Measurements from ENCODE around the gene DOC2B. TPM values are rescaled to one million over a fixed set of nuclear protein-coding genes. Genes with fewer than 3 reads are reported as not detected.
"Not testable (repeated sequence)": the region's sequence is repeated elsewhere in the genome, so short reads cannot be mapped to it uniquely, and the experiment has no call there.

DOC2B gene
- polyA plus RNA-seq, 2 donors = 2.0 to 14.5 TPM

GRCh38 chr17:133932-134331 lies 47.5 kb downstream of the DOC2B start:
- H3K27me3 ChIP-seq (ENCODE audit: control insufficient read depth in 1 of 2, insufficient read depth in 2 of 2, low read length in 2 of 2); H3K36me3 ChIP-seq (ENCODE audit: control insufficient read depth in 2 of 2, insufficient read depth in 2 of 2, low read length in 1 of 2); H3K4me3 ChIP-seq (ENCODE audit: low read depth in 1 of 2, low read length in 2 of 2); H3K4me1 ChIP-seq (ENCODE audit: control insufficient read depth in 2 of 2, insufficient read depth in 2 of 2, low read length in 1 of 2); H3K9me3 ChIP-seq (ENCODE audit: control insufficient read depth in 2 of 2, insufficient read depth in 1 of 2, low read depth in 1 of 2, low read length in 1 of 2); H3K27ac ChIP-seq (ENCODE audit: low read depth in 2 of 2, low read length in 1 of 2): not testable (repeated sequence)
- 96% methylated on average over 5 to 11 of the region's 40 CpGs for WGBS, 2 donors

GRCh38 chr17:118339-118917 lies 63.0 kb downstream of the DOC2B start:
- not testable (repeated sequence) for H3K27ac ChIP-seq (ENCODE audit: low read depth in 2 of 2, low read length in 1 of 2); H3K4me1 ChIP-seq (ENCODE audit: control insufficient read depth in 2 of 2, insufficient read depth in 2 of 2, low read length in 1 of 2); H3K27me3 ChIP-seq (ENCODE audit: control insufficient read depth in 1 of 2, insufficient read depth in 2 of 2, low read length in 2 of 2); H3K36me3 ChIP-seq (ENCODE audit: control insufficient read depth in 2 of 2, insufficient read depth in 2 of 2, low read length in 1 of 2); H3K9me3 ChIP-seq (ENCODE audit: control insufficient read depth in 2 of 2, insufficient read depth in 1 of 2, low read depth in 1 of 2, low read length in 1 of 2); H3K4me3 ChIP-seq (ENCODE audit: low read depth in 1 of 2, low read length in 2 of 2)
- WGBS, 2 donors = 1 to 4% methylated on average over 15 to 19 of the region's 20 CpGs

GRCh38 chr17:113111-113510 lies 68.3 kb downstream of the DOC2B start:
- H3K27me3 ChIP-seq (ENCODE audit: control insufficient read depth in 1 of 2, insufficient read depth in 2 of 2, low read length in 2 of 2); H3K4me1 ChIP-seq (ENCODE audit: control insufficient read depth in 2 of 2, insufficient read depth in 2 of 2, low read length in 1 of 2); H3K36me3 ChIP-seq (ENCODE audit: control insufficient read depth in 2 of 2, insufficient read depth in 2 of 2, low read length in 1 of 2); H3K27ac ChIP-seq (ENCODE audit: low read depth in 2 of 2, low read length in 1 of 2); H3K4me3 ChIP-seq (ENCODE audit: low read depth in 1 of 2, low read length in 2 of 2); H3K9me3 ChIP-seq (ENCODE audit: control insufficient read depth in 2 of 2, insufficient read depth in 1 of 2, low read depth in 1 of 2, low read length in 1 of 2): not testable (repeated sequence)
- no CpG with 5 or more reads among the region's 5 CpGs for WGBS, 2 donors

Other genes with a start within 250 kb of the DOC2B start
- not detected for gene SCGB1C2, start 44.1 kb downstream of the DOC2B start, polyA plus RNA-seq
- gene RPH3AL, start 171.2 kb upstream of the DOC2B start, polyA plus RNA-seq = 1 to 10 TPM; 3.2 to 6.1 TPM